Retina (tissue), 1 donor: ENCODE measurements around the gene ZMYND8.

Experiments
- DNase-seq: peaks from one replicate; pipeline ENCODE4 v3.0.0-alpha.2; 2016

Gene ZMYND8

GRCh38 chr20:47353692-47354463, 2.6 kb downstream of the ZMYND8 start:
- DNase-seq: peak; percentile 37

- DNase-seq: peak; percentile 32
These were observed 3.2 kb downstream of the ZMYND8 start for GRCh38 chr20:47353239-47353691.

GRCh38 chr20:47352332-47353238, 3.9 kb downstream of the ZMYND8 start:
- DNase-seq: peak; percentile 78

- peak; percentile 65 for DNase-seq
These were observed 4.7 kb downstream of the ZMYND8 start for GRCh38 chr20:47351643-47352331.

- peak; percentile 13 for DNase-seq
These were observed 5.6 kb downstream of the ZMYND8 start for GRCh38 chr20:47350691-47351545.

GRCh38 chr20:47350181-47350550, 6.3 kb downstream of the ZMYND8 start:
- DNase-seq: no peak

- peak; percentile 14 for DNase-seq
These were observed 6.9 kb downstream of the ZMYND8 start for GRCh38 chr20:47349365-47350180.

GRCh38 chr20:47348539-47349142, 7.9 kb downstream of the ZMYND8 start:
- DNase-seq: peak; percentile 41

- DNase-seq: peak; percentile 12
These were observed 8.7 kb downstream of the ZMYND8 start for GRCh38 chr20:47347661-47348435.

- DNase-seq: no peak
These were observed 10.3 kb downstream of the ZMYND8 start for GRCh38 chr20:47346172-47346571.

GRCh38 chr20:47345214-47345613, 11.3 kb downstream of the ZMYND8 start:
- DNase-seq: no peak

GRCh38 chr20:47343007-47343472, 13.5 kb downstream of the ZMYND8 start:
- no peak for DNase-seq

GRCh38 chr20:47338131-47338628, 18.3 kb downstream of the ZMYND8 start:
- no peak for DNase-seq

GRCh38 chr20:47337413-47337812, 19.1 kb downstream of the ZMYND8 start:
- no peak for DNase-seq

GRCh38 chr20:47336129-47336754, 20.3 kb downstream of the ZMYND8 start:
- DNase-seq: peak; percentile 65

GRCh38 chr20:47335251-47336128, 21.0 kb downstream of the ZMYND8 start:
- peak; percentile 28 for DNase-seq

- no peak for DNase-seq
These were observed 22.4 kb downstream of the ZMYND8 start for GRCh38 chr20:47334022-47334551.
